Ishikawa (cell line): ENCODE data around the gene AQP12B.

ENCODE experiments used
- CEBPB ChIP-seq: IDR thresholded peaks from 2 replicates; pipeline ENCODE4 v1.6.1; 2012
- CREB1 ChIP-seq: IDR thresholded peaks from 2 replicates; pipeline ENCODE4 v1.6.1; 2012; ENCODE audit warnings: low read depth
- EGR1 ChIP-seq: IDR thresholded peaks from 2 replicates; pipeline ENCODE4 v1.6.1; 2012
- EP300 ChIP-seq: IDR thresholded peaks from 2 replicates; pipeline ENCODE4 v1.6.1; 2012; ENCODE audit warnings: borderline replicate concordance
- FOXM1 ChIP-seq: IDR thresholded peaks from 2 replicates; pipeline ENCODE4 v1.6.1; 2012; ENCODE audit warnings: low read depth, borderline replicate concordance
- MAX ChIP-seq: IDR thresholded peaks from 2 replicates; pipeline ENCODE4 v1.6.1; 2012
- NFIC ChIP-seq: IDR thresholded peaks from 2 replicates; pipeline ENCODE4 v1.6.1; 2012
- RAD21 ChIP-seq: IDR thresholded peaks from 2 replicates; pipeline ENCODE4 v1.6.1; 2012; ENCODE audit warnings: low read depth
- REST ChIP-seq: IDR thresholded peaks from 2 replicates; pipeline ENCODE4 v1.6.1; 2012; ENCODE audit warnings: low read depth, mild to moderate bottlenecking
- TAF1 ChIP-seq: IDR thresholded peaks from 2 replicates; pipeline ENCODE4 v1.6.1; 2012; ENCODE audit warnings: low read depth, mild to moderate bottlenecking
- TCF12 ChIP-seq: IDR thresholded peaks from 2 replicates; pipeline ENCODE4 v1.6.1; 2012; ENCODE audit warnings: low read depth
- TEAD4 ChIP-seq: IDR thresholded peaks from 2 replicates; pipeline ENCODE4 v1.6.1; 2012
- USF1 ChIP-seq: IDR thresholded peaks from 2 replicates; pipeline ENCODE4 v1.6.1; 2012
- YY1 ChIP-seq: IDR thresholded peaks from 2 replicates; pipeline ENCODE4 v1.6.1; 2012; ENCODE audit warnings: low read depth
- ZBTB7A ChIP-seq: IDR thresholded peaks from 2 replicates; pipeline ENCODE4 v1.6.1; 2012; ENCODE audit warnings: low read depth

Gene AQP12B

GRCh38 chr2:240628808-240629618 is 53.7 kb downstream of the AQP12B start:
- no peak for TF ChIP-seq MAX

- TF ChIP-seq CREB1, result no peak
- TF ChIP-seq USF1, result no peak
- no peak for TF ChIP-seq EGR1
- no peak for TF ChIP-seq ZBTB7A
- no peak for TF ChIP-seq YY1
- no peak for TF ChIP-seq MAX
- TF ChIP-seq TAF1, result no peak
- TF ChIP-seq EP300, result no peak
- no peak for TF ChIP-seq FOXM1
- no peak for TF ChIP-seq TEAD4
- TF ChIP-seq TCF12, result no peak
- TF ChIP-seq RAD21, result no peak
These were observed 54.2 kb downstream of the AQP12B start for GRCh38 chr2:240628507-240628807.

- TF ChIP-seq ZBTB7A (no peak), FOXM1 (no peak), NFIC (no peak), TCF12 (no peak), MAX (no peak), YY1 (no peak), REST (no peak), EGR1 (no peak), EP300 (no peak), CREB1 (no peak), CEBPB (no peak), TAF1 (no peak), RAD21 (no peak), TEAD4 (no peak), USF1 (no peak)
These were observed 54.8 kb downstream of the AQP12B start for GRCh38 chr2:240627736-240628506.

- TF ChIP-seq USF1 (no peak), CEBPB (no peak), ZBTB7A (0 out of 2 replicates have a peak, but pooled peaks have one; percentile 17), RAD21 (no peak), YY1 (no peak), MAX (no peak), EGR1 (no peak), TEAD4 (no peak)
These were observed 56.0 kb downstream of the AQP12B start for GRCh38 chr2:240626531-240627300.
